ENCODE data around the gene FILIP1L.

Gene FILIP1L

GRCh38 chr3:99945328-99945995 lies 168.8 kb downstream of the FILIP1L start:
- in situ Hi-C loops (cut with HindIII; ENCODE audit: low pct_unique_long_range_greater_than_20kb, low sequenced_read_pairs): no loop called here
- TF ChIP-seq JUND (IDR thresholded peaks at IDR 0.05; ENCODE audit: low read depth): no peak
- DNase-seq (ENCODE audit: low read depth in 1 of 2, low spot score in 1 of 2): peak in 1 of 2 experiments; percentile 53

GRCh38 chr3:99943931-99944761 lies 170.2 kb downstream of the FILIP1L start:
- TF ChIP-seq JUND (IDR thresholded peaks at IDR 0.05; ENCODE audit: low read depth): no peak
- no peak for DNase-seq (ENCODE audit: low read depth in 1 of 2, low spot score in 1 of 2)
- in situ Hi-C loops (cut with HindIII; ENCODE audit: low pct_unique_long_range_greater_than_20kb, low sequenced_read_pairs): no loop called here

- no peak for DNase-seq (ENCODE audit: low read depth in 1 of 2, low spot score in 1 of 2)
These were observed 173.1 kb downstream of the FILIP1L start for GRCh38 chr3:99941211-99941610.

GRCh38 chr3:99940350-99940749 lies 174.0 kb downstream of the FILIP1L start:
- DNase-seq (ENCODE audit: low read depth in 1 of 2, low spot score in 1 of 2): no peak
- TF ChIP-seq JUND (IDR thresholded peaks at IDR 0.05; ENCODE audit: low read depth): no peak
- in situ Hi-C loops (cut with HindIII; ENCODE audit: low pct_unique_long_range_greater_than_20kb, low sequenced_read_pairs): no loop called here

More at GRCh38 chr3:99941211-99941610, 173.1 kb downstream of the FILIP1L start:
- TF ChIP-seq JUND (IDR thresholded peaks at IDR 0.05; ENCODE audit: low read depth): no peak
- in situ Hi-C loops (cut with HindIII; ENCODE audit: low pct_unique_long_range_greater_than_20kb, low sequenced_read_pairs): no loop called here

GRCh38 chr3:99939876-99940275 lies 174.4 kb downstream of the FILIP1L start:
- in situ Hi-C loops (cut with HindIII; ENCODE audit: low pct_unique_long_range_greater_than_20kb, low sequenced_read_pairs): no loop called here
- DNase-seq (ENCODE audit: low read depth in 1 of 2, low spot score in 1 of 2): no peak
- no peak for TF ChIP-seq JUND (IDR thresholded peaks at IDR 0.05; ENCODE audit: low read depth)

GRCh38 chr3:99938270-99938911 lies 175.9 kb downstream of the FILIP1L start:
- TF ChIP-seq JUND (IDR thresholded peaks at IDR 0.05; ENCODE audit: low read depth): no peak
- in situ Hi-C loops (cut with HindIII; ENCODE audit: low pct_unique_long_range_greater_than_20kb, low sequenced_read_pairs): no loop called here
- DNase-seq (ENCODE audit: low read depth in 1 of 2, low spot score in 1 of 2): no peak

- no peak for TF ChIP-seq JUND (IDR thresholded peaks at IDR 0.05; ENCODE audit: low read depth)
- DNase-seq (ENCODE audit: low read depth in 1 of 2, low spot score in 1 of 2): no peak
- in situ Hi-C loops (cut with HindIII; ENCODE audit: low pct_unique_long_range_greater_than_20kb, low sequenced_read_pairs): no loop called here
These were observed 179.1 kb downstream of the FILIP1L start for GRCh38 chr3:99934975-99935797.

GRCh38 chr3:99933971-99934750 lies 180.1 kb downstream of the FILIP1L start:
- TF ChIP-seq JUND (IDR thresholded peaks at IDR 0.05; ENCODE audit: low read depth): no peak
- in situ Hi-C loops (cut with HindIII; ENCODE audit: low pct_unique_long_range_greater_than_20kb, low sequenced_read_pairs): no loop called here
- DNase-seq (ENCODE audit: low read depth in 1 of 2, low spot score in 1 of 2): no peak

GRCh38 chr3:99931059-99931458 lies 183.2 kb downstream of the FILIP1L start:
- no peak for DNase-seq (ENCODE audit: low read depth in 1 of 2, low spot score in 1 of 2)

GRCh38 chr3:99929745-99930139 lies 184.6 kb downstream of the FILIP1L start:
- no peak for TF ChIP-seq JUND (IDR thresholded peaks at IDR 0.05; ENCODE audit: low read depth)
- in situ Hi-C loops (cut with HindIII; ENCODE audit: low pct_unique_long_range_greater_than_20kb, low sequenced_read_pairs): no loop called here
- no peak for DNase-seq (ENCODE audit: low read depth in 1 of 2, low spot score in 1 of 2)

More at GRCh38 chr3:99931059-99931458, 183.2 kb downstream of the FILIP1L start:
- in situ Hi-C loops (cut with HindIII; ENCODE audit: low pct_unique_long_range_greater_than_20kb, low sequenced_read_pairs): no loop called here
- no peak for TF ChIP-seq JUND (IDR thresholded peaks at IDR 0.05; ENCODE audit: low read depth)
